GM19372 (cell line): ENCODE data around the gene SLC25A47.
"Not testable (repeated sequence)": the region's sequence is repeated elsewhere in the genome, so short reads cannot be mapped to it uniquely, and the experiment has no call there.

Source experiments
- ATAC-seq: cut with Tn5 transposase; IDR thresholded peaks from one replicate; pipeline ENCODE4 v1.9.1; 2021; ENCODE audit warnings: mild to moderate bottlenecking, low read depth, moderate library complexity; ENCODE audit not compliant: unreplicated experiment

SLC25A47 gene

DNA sequence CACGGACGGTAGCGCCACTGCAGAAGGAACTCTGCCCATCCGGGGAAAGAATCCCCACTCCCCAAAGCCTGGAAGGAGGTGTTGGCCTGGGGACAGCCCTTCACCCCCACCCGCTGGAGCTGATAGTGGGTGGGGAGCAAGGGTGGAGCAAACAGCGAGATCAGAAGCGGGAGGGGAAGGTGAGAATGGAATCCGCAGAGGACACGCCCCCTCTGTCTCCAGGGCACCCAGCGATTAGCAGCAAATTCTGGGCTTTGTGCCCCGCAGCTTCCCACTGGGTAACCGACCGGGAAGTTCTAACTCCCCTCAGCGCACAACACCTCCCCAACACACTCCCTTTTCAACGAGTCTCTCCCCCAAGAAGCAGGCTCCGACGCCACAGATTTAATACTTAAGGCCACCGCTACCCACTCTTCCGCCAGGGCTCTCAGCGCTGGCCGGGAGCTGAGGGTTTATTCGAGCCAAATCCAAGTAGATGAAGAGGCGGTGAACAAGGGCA, 18.3 kb upstream of the SLC25A47 start:
- no peak for ATAC-seq

DNA sequence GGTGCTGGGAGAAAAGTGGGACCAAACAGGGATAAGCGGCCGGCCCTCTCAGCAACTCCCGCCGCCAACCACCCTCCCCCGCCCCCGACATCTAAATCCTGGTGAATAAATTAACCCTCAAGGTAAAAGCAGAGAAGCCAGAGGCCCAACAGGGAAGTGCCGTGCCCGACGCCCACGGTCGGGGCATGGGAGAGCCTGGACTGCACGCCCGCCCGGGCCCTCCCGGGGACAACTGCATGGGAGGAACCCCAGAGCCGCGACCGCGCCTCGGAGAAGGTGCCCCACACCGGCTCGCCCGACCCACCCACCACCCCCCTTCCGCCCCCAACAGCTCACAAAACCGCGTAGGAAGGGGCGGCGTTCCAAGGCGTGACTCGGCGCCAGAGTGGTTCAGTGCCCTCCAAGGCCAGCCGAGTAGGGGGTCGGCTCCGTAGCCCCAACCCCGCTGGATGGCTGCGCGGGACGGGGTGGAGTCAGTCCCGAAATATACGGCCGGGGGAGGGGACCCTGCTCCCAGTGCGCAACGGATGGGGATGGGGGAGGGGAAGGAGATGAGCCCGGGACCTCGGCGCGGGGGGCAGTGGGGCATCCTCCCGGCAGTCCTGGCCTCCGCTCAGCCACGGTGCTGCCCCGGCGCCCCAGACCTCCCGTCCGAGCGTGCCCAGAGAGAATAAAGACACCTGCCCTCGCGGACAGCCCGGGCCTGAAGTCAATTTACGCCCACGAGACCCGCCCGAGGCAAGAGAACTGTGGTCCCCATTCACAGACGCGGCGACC, 17.6 kb upstream of the SLC25A47 start:
- ATAC-seq = no peak

DNA sequence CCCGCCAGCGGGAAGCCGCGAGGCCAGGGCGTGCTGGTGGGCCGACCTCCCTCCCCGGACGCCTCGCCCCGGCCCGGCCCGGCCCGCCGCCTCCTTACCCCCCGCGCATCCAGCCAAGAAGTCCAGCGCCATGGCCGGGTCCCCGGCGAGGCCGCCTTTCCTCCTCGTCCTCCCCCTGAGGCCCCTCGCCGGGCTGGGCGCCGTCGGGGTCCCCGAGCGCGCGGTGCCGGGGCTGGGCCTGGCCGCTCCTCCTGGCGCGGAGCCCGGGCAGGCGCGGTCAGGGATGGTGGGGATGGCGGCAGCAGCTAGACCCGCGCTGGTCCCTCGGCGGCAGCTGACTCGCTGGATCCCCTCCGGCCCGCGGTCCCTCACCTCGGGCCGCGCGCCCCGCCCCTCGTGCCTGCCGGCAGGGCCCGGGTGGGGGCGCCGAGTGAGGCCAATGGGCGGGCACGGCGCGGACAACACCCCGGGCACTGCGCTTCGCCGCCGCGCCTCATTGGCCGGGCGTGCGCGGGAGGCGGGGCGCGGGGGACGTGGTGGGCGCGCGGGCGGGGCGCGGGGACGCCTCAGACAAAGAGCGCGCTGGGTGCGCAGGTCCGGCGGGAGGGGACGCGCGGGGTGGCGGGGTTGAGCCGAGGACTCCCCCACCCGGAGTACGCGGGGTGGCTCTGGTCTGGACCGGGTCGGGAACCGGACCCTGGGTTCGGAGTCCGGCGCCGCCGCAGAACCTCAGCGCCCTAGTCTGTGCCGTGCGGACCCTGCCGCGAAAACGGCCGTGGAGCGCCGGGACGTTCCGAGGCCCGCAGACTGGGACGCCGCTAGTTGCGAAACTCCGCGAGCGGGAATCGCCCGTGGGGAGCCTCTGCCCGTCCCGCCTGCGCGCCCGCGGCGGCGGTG, 16.8 kb upstream of the SLC25A47 start, which contains the start of gene SLC25A29:
TSS of gene SLC25A29 (minus strand) at position 344 of the 897 bp plus-strand sequence. CDS start at position 132, 212 bp downstream.
- peak; percentile 84 for ATAC-seq

DNA sequence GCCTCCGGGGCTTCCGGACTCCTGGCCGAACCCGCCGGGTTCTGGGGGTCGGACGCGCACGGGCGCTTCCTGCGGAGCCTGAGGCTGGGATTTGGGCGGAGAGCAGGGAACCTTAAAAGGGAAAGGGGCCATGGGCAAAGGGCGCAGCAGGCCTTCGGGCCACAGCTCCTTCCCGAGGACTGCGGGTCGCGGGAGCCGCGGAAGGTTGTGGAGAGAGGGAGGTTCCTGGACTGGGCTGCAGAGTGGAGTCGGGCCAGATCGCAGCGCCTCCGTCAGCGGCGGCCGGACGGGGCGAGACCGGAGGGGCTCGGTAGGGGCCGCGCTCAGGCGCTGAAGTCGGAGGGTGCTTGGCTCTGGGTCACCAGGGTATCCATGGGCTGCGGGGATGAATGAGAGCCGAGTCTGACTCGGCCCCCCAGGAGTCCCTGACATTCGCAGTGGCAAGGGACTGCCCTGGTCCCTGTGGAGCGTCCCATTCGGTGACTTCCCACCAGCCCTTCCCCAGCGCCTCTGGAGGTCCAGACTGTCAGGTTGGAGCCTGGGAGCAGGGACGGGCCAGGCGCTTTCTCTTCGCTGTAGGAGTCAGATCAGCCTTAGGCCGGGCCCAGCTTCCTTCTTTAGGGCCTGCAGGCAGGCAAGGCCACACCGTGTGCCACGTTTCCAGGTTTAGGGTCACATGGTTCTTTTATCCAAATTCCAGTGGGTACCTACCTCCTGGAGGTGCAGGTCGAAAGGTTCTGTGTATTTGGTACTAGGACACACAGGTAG, 16.0 kb upstream of the SLC25A47 start:
- no peak for ATAC-seq

DNA sequence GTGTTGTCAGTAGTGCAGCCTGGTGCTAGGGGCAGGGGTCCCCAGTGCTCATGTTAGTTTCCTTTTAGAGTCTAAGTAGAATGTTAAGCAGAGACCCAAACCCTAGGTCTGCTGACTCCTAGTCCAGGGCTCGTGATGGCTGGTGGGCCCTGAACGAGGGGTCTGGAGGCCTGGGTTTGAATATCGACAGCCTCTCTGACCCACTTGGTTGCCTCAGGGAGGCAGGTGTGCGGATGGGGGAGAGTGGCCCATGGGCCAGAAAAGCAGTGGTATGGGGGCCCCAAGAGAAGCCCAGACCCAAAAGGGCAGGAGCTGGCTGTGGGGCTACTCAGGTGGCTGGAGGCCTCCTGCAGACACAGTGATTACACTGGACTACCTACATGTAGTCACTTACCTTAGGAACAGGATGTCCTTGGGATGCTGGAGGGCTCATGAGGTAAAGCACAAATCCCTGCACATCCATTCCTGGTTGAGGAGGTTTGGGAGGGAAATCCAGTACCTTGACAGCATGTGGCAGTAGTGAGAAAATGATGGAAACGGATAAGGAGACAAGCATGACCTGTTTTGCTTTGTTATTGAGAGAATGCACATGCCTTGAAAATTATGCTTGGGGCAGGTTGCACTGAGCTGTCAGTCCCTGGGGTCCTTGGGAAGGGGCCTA, 15.2 kb upstream of the SLC25A47 start:
- no peak for ATAC-seq

DNA sequence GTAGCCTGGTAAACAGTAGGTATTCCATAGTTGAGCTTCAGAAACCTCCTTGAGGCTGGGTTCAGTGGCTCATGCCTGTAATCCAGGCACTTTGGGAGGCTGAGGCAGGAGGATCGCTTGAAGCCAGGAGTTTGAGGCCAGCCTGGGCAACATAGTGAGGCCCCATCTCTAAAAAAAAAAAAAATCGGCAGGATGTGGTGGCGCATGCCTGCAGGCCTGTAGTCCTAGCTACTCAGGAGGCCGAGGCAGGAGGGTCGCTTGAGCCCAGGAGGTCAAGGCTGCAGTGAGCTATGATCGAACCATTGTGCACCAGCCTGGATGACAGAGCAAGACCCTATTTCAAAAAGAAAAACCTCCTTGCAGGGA, 14.7 kb upstream of the SLC25A47 start:
- ATAC-seq = not testable (repeated sequence)

DNA sequence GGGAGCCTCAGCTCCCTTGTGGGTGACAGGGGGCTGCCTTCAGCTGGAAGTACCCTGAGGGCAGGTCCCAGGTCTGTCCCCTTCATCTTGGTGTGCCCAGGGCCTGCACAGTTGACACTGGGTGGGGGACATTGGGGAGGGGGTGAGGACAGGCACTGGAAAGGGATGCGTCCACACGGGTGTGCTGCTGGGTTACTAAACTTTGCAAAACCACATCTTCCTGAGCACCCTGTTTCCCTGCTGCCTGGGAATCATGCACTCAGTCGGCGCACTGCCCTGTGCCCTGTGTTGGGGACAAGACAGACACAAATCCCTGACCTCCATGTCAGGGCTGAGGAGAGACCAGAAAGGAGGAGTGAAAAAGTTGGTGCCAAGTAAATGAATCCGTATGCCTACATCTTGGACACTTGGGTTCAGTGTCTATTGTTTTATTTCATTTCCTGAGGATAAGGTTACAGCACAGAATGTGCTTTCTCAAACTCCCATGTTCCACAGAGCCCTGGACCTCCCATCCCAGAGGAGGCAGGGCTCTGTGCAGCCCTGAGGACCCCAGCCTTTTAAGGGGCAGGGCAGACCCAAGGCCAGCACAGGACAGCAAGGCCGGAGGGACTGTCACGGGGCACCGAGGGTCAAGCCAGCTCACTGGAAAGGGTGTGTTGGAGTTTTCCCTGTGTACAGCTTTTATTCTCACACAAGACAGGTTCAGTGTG, 14.0 kb upstream of the SLC25A47 start:
- ATAC-seq = no peak

DNA sequence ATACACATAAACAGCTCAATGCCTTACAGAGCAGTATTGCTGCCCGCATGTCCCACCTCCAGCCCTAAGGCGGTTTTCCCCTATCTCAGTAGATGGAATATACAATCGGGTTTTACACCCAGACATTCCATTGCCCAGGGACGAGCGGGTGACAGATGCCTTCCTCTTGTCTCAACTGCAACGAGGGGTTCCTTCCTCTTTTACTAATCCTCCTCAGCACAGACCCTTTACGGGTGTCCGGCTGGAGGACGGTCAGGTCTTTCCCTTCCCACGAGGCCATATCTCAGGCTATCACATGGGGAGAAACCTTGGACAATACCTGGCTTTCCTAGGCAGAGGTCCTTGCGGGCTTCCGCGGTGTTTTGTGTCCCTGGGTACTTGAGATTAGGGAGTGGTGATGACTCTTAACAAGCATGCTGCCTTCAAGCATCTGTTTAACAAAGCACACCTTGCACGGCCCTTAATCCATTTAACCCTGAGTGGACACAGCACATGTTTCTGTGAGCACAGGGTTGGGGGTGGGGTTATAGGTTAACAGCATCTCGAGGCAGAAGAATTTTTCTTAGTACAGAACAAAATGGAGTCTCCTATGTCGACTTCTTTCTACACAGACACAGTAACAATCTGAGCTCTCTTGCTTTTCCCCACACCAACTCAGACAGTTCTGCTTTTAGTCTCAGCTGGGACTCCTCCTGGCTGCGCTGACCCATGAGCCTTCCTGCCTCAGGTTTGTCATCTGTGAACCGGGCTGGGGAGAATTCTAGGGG, 10.8 kb upstream of the SLC25A47 start:
- ATAC-seq = not testable (repeated sequence)

DNA sequence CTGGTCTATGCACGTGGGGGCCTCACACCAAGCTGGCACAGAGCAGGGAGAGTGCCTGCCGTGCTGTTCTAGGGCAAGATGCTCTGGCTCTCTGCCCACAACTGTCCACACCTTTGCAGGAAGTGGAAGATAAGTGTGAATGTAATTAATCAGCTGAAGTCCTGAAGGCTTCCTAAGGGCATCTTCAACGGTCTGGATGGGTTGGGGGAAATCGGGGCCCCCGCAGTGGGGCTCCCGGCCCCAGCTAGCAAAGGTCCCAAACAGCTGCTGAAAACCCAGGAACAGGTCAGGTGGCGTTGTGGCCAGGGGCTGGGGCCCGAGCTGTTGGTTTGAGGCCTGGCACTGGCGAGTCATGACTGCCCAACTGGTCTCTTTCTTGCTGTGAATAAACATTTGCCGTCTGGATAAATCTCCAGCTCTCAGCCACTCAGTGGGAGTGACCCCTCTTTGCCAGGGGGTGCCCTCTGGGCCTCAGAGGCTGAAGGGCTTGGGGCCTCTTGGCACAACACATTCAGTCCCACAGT, 10.2 kb upstream of the SLC25A47 start:
- no peak for ATAC-seq

DNA sequence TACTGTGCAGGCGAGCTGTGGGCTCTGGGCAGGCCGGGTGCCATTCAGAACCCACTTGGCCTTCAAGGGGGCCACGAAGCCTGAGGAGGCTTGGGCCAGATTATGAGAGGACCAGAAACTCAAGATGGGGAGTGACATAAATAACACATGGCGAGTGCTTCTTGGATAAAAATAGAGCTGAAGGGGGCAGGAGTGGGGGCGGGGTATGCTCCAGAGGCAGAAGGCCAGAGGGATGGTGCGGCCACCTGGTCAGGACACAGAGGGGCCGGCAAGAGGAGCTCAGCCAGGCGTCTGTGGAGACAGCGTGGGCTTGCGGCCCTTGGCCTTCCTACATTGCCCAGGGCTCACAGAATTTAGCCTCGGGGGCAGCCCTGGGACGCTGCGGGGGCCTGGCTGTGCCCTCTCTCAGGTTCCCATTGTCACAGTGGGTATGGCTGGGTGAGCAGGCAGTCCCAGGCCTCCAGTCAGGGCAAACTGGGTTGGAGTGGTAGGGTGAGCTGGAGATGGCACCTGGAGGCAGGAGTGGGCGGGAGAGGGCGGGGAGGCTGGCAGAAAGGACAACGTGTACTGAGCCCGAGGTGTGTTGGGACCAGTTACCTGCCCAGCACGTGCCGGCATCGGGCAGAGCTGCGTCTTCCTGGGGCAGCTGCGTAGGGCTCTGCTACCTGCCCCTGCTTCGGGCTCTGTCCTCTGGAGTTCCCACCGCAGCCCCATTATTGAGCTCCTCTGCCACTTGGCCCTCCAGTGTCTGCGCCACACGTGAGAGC, 9.5 kb upstream of the SLC25A47 start:
- ATAC-seq = no peak

DNA sequence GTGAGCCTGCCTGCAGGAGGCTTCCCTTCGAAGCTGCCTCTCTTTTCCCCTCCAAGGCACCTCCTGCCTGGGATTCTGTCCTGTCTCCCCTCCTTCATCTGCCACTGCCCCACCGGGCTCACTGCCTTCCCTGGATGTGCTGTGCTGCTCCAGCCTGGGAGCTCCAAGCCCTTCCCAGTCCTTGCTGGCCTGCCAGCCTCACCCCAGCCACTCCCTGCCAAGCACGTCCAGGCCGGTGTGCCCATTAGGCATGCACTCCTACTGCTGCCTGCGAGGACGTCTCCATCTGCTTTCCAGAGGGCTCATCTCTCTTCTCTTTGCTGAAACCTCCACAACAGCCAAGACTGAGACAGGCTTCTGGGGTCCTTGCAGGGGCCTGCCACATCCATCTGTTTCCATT, 8.4 kb upstream of the SLC25A47 start:
- no peak for ATAC-seq

DNA sequence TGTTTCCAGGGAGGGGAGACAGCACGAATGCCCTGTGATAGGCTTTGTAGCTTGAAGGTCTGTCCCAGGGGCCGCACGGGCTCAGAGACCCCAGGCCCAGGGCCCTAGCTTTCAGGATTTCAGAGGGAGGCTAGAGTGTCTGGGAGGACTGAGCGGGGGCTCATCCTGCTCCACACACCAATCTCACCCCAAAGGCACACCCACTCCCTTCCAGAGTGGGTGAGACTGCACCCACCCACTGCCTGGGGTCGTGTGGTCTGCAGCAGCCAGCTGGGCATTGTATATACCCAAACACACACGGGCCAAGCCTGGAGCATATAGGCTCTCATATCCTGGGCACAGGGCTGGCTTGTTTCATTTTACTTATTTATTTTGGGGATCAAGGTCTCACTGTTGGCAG, 5.8 kb upstream of the SLC25A47 start:
- no peak for ATAC-seq

DNA sequence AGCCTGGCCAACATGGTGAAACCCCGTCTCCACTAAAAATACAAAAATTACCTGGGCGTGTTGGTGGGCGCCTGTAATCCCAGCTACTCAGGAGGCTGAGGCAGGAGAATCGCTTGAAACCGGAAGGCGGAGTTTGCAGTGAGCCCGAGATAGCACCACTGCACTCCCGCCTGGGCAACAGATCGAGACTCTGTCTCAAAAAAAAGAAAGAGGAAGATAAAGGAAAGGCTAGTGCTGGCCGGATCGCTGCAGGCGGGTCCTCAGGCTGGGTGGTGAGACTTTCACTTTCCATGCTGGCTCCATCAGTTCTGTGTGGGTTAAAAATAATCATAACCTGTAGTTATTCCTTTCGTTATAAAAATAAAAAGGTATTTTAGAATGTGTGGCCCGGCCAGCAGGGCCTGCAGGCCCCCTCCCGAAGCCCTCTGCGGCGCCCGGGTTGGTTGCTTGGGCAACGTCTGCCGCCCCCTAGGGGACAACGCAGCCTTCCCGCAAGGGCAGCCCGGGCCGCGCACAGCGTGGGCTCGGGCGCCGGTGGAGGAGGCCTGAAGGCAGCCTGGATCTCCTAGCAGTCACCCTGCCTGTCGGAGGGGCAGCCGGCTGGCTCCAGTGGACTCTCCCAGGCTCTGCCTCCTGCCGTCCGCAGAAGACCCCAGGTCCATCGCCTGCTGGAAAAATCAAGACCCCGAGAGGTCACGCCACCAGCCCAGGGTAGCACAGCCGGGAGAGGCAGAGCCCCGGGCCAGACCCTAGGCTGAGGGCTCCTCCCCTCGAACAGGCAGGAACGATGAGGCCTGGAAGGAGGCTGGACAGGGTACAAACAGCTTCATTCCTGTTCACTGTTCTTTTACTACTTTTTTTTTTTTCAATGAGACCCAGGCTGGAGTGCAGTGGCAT, 5.0 kb upstream of the SLC25A47 start:
- peak; percentile 89 for ATAC-seq

DNA sequence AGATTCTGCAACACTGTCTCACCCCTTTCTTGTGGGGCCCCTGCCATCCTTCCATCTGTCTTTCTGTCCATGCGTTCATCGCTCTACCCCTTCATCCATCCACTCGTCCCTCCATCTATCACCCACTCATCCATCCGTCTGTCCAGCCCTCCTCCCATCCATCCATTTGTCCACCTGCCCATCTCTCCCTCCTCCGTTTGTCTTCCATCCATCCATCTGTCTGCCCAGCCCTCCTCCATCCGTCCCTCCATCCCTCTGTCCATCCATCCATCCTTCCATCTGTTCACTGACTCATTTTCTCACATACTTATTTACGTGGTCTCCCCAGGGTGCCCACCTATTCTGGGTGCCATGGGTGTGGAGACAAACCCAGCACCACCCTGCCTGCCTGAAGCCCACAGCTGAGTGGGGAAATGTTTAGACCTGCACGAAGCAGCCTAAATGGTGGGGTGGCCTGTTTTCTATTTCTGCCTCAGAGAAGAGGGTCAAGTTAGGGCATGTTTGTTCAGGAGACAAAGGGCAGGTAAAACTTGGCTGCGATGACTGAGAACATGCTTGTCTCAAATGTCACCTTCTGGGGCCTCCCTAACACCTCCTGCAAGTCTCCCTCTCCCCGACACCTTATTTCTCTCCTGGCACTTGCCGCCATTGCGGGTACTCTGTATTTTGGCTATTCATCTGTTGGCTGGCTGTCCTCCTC, 2.8 kb upstream of the SLC25A47 start:
- ATAC-seq = no peak

DNA sequence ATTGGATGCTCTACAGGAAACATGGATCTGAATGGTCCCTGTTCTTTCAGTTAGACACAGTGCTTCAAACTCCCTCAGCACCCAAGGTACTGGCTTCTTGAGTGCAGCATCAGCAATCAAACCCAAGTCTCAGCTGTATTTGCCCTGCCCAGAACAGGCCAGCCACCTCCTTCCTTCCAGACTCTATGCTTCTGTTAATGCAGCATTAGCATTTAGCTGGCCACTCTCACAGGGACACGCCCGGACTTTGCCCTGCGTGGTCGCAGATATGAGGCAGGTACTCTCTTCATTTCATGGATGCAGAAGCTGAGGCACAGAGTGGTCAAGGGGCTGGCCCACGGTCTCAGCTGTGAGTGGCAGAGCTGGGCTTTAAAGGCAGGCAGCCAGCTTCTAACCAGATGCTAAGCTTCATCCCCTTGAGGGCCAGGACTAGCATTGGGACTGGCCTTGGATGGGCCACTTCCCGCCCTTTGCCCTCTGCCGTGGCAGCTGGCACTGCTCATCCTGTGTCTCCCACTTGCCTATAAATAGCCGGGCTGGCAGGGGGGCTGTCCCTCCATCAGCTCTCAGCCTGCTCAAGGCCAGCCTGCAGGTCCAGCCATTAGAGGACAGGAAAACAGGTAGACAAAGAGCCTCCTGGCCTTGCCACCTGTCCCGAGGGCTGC, 1.5 kb upstream of the SLC25A47 start:
- no peak for ATAC-seq
